ELF-1 (cell line): ENCODE results near the gene RPS10.

Experiments used
- DNase-seq: peaks from one replicate; pipeline ENCODE4 v3.0.0-alpha.2; 2016; ENCODE audit warnings: low read depth, low spot score

Gene RPS10

GRCh38 chr6:34425498-34426410 is at the start of gene RPS10:
TSS of gene RPS10 (minus strand) at chr6:34426069. CDS start at chr6:34425221, 848 bp downstream.
- peak; percentile 96 for DNase-seq

- DNase-seq: no peak
Measured at GRCh38 chr6:34475238-34475682, 49.4 kb upstream of the RPS10 start.

- no peak for DNase-seq
Measured at GRCh38 chr6:34474754-34475153, 48.9 kb upstream of the RPS10 start.

GRCh38 chr6:34473967-34474366 is 48.1 kb upstream of the RPS10 start:
- no peak for DNase-seq

GRCh38 chr6:34472425-34472824 is 46.6 kb upstream of the RPS10 start:
- no peak for DNase-seq

GRCh38 chr6:34469499-34469898 is 43.6 kb upstream of the RPS10 start:
- no peak for DNase-seq

GRCh38 chr6:34468378-34468892 is 42.6 kb upstream of the RPS10 start:
- DNase-seq: no peak

GRCh38 chr6:34466242-34467185 is 40.6 kb upstream of the RPS10 start:
- DNase-seq: no peak

GRCh38 chr6:34465531-34466241 is 39.8 kb upstream of the RPS10 start, which contains the start of gene PACSIN1:
TSS of gene PACSIN1 (plus strand) at chr6:34466076. CDS start at chr6:34526306, 60,230 bp downstream.
- peak; percentile 76 for DNase-seq

- no peak for DNase-seq
Measured at GRCh38 chr6:34463849-34464248, 38.0 kb upstream of the RPS10 start.

- DNase-seq: no peak
Measured at GRCh38 chr6:34463299-34463698, 37.4 kb upstream of the RPS10 start.

GRCh38 chr6:34462551-34462971 is 36.7 kb upstream of the RPS10 start:
- peak; percentile 73 for DNase-seq

- no peak for DNase-seq
Measured at GRCh38 chr6:34462010-34462409, 36.1 kb upstream of the RPS10 start.

- peak; percentile 54 for DNase-seq
Measured at GRCh38 chr6:34460796-34461507, 35.1 kb upstream of the RPS10 start.

GRCh38 chr6:34459899-34460593 is 34.2 kb upstream of the RPS10 start:
- peak; percentile 61 for DNase-seq

- no peak for DNase-seq
Measured at GRCh38 chr6:34457742-34458735, 32.2 kb upstream of the RPS10 start.

GRCh38 chr6:34457382-34457741 is 31.5 kb upstream of the RPS10 start:
- no peak for DNase-seq

- no peak for DNase-seq
Measured at GRCh38 chr6:34455831-34456230, 30.0 kb upstream of the RPS10 start.

- no peak for DNase-seq
Measured at GRCh38 chr6:34451192-34451591, 25.3 kb upstream of the RPS10 start.
